Stimulated activated naive CD8-positive, alpha-beta T cell treated with anti-CD3 and anti-CD28 coated beads, Interleukin-15, amount 100 ng/mL, for 72 hours (primary cell): ENCODE measurements around the gene USP6NL.

Source experiments
- ATAC-seq: fragments of 150-1000 bp; cut with Tn5 transposase; 2 replicates; pipeline ENCODE4 v1.10.0; 2021; ENCODE audit warnings: mild to moderate bottlenecking, moderate library complexity
- DNase-seq, 2 donors: peaks; one replicate each; pipeline ENCODE4 v3.0.0; 2021 to 2022
- H3K27ac Mint-ChIP-seq, 2 donors: one replicate each; pipeline ENCODE4 v1.8.0; 2022; ENCODE audit warnings: mild to moderate bottlenecking in 2 of 2, mixed read lengths in 2 of 2, moderate library complexity in 2 of 2
- H3K27me3 Mint-ChIP-seq: one replicate; pipeline ENCODE4 v1.8.0; 2022; ENCODE audit warnings: mixed read lengths
- H3K4me1 Mint-ChIP-seq: one replicate; pipeline ENCODE4 v1.8.0; 2022; ENCODE audit warnings: mild to moderate bottlenecking, mixed read lengths
- H3K4me3 Mint-ChIP-seq, 2 donors: one replicate each; pipeline ENCODE4 v1.8.0; 2022; ENCODE audit warnings: mild to moderate bottlenecking in 2 of 2, mixed read lengths in 2 of 2, moderate library complexity in 1 of 2
- H3K9me3 Mint-ChIP-seq, 2 donors: one replicate each; pipeline ENCODE4 v1.8.0; 2022; ENCODE audit warnings: mixed read lengths in 2 of 2

Gene USP6NL

GRCh38 chr10:11605807-11606408, 5.5 kb downstream of the USP6NL start:
- peak overlapping the region; percentile 8 to 22 for H3K4me3 Mint-ChIP-seq
- no peaks in the 10 kb centered on the region for H3K27me3 Mint-ChIP-seq
- ATAC-seq: no peak
- H3K9me3 Mint-ChIP-seq: no peaks in the 10 kb centered on the region
- H3K27ac Mint-ChIP-seq: no peak overlapping the region
- peaks cover 64% of the 10 kb centered on the region for H3K4me1 Mint-ChIP-seq
- DNase-seq: no peak

DNA sequence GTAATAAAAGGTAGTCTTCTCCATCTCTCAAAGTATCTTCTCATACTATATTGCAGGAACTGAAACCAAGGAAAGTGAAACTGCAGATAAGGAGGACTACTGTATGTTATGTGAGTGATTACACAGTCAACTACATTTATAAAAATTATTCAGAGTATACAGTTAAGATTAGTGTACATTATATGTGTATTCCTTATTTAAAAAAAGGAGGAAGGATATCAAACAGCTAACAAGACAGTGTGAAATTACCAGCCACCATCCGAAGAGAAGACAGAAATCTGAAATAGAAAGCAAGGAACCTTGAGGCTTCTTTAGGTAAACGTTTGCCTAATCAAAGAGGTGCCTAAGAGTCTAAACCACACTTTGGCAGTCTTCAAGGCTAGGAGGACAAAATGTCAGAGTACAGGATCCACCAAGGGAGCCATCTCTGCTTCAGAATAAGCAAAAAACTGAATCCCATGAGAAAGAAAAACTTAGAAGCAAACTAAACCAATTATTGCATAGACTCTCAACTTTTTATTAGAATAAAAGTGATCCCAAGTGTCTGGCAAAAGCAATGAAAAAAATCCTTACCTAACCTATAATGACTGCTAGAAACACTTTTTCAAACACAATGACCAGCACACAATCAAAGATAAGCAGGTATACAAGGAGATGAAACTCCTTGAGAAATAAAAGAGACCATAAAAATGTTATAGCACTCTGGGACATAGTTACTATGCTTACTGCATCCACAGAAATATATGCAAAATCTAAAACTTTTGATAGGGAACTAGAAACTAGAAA, 6.4 kb downstream of the USP6NL start:
- Mint-ChIP-seq H3K27me3 (no peaks in the 10 kb centered on the region), H3K4me1 (peaks cover 61% of the 10 kb centered on the region), H3K9me3 (no peaks in the 10 kb centered on the region), H3K4me3 (peak overlapping the region; percentile 50 to 72), H3K27ac (peak overlapping the region in 1 of 2 donors; percentile 36)
- ATAC-seq (peak; percentile 56), DNase-seq (no peak)

GRCh38 chr10:11603741-11604140, 7.7 kb downstream of the USP6NL start:
- H3K9me3 Mint-ChIP-seq: no peaks in the 10 kb centered on the region
- H3K4me1 Mint-ChIP-seq: peaks cover 57% of the 10 kb centered on the region
- H3K27me3 Mint-ChIP-seq: no peaks in the 10 kb centered on the region
- DNase-seq (no peak), ATAC-seq (no peak)
- peak overlapping the region in 1 of 2 donors; percentile 3 for H3K4me3 Mint-ChIP-seq
- H3K27ac Mint-ChIP-seq: no peak overlapping the region

DNA sequence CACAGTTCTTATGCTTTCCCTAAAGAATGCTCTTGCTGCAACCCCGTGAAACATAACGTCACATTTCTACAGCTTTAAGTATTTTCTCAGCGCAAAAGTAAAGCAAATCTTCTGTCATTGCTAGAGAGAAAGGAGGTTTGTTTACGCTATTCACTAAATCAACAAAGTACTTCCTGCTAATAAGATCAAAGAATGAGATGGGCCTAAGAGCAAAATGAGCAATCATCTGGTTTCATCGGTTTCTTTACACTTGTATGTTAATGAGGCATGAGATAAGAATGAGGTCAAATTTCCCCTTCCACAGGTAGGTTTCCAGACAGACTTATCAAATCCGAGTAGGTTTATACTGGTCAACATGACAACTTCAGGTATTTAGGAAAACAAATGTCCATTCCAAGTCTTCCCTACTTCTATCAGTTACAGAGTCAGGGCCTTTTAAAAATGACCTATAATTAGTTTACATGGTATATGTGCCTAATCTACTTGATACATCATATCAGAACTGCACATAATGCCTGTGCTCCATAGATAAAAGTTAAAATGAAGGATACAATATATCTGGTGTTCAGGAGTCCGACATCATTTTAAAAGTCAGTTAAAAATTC, 8.4 kb downstream of the USP6NL start:
- ATAC-seq: peak; percentile 64
- Mint-ChIP-seq H3K27ac (no peak overlapping the region), H3K4me3 (peak overlapping the region in 1 of 2 donors; percentile 44), H3K9me3 (no peaks in the 10 kb centered on the region), H3K27me3 (no peaks in the 10 kb centered on the region), H3K4me1 (peaks cover 49% of the 10 kb centered on the region)
- no peak for DNase-seq

- Mint-ChIP-seq H3K27ac (peak overlapping the region in 1 of 2 donors; percentile 72), H3K9me3 (no peaks in the 10 kb centered on the region), H3K4me1 (peaks cover 47% of the 10 kb centered on the region), H3K27me3 (no peaks in the 10 kb centered on the region), H3K4me3 (peak overlapping the region in 1 of 2 donors; percentile 44)
- no peak for ATAC-seq
- DNase-seq: no peak
Observed at GRCh38 chr10:11602358-11602757, 9.1 kb downstream of the USP6NL start.

GRCh38 chr10:11601670-11602069, 9.8 kb downstream of the USP6NL start:
- DNase-seq (no peak), ATAC-seq (no peak)
- no peak overlapping the region for H3K4me3 Mint-ChIP-seq
- no peak overlapping the region for H3K27ac Mint-ChIP-seq
- no peaks in the 10 kb centered on the region for H3K27me3 Mint-ChIP-seq
- H3K4me1 Mint-ChIP-seq: peaks cover 47% of the 10 kb centered on the region
- no peaks in the 10 kb centered on the region for H3K9me3 Mint-ChIP-seq

GRCh38 chr10:11600280-11600679, 11.2 kb downstream of the USP6NL start:
- ATAC-seq: no peak
- no peak overlapping the region for H3K27ac Mint-ChIP-seq
- H3K9me3 Mint-ChIP-seq: no peaks in the 10 kb centered on the region
- DNase-seq: no peak
- no peaks in the 10 kb centered on the region for H3K27me3 Mint-ChIP-seq
- H3K4me3 Mint-ChIP-seq: no peak overlapping the region
- H3K4me1 Mint-ChIP-seq: peaks cover 39% of the 10 kb centered on the region

DNA sequence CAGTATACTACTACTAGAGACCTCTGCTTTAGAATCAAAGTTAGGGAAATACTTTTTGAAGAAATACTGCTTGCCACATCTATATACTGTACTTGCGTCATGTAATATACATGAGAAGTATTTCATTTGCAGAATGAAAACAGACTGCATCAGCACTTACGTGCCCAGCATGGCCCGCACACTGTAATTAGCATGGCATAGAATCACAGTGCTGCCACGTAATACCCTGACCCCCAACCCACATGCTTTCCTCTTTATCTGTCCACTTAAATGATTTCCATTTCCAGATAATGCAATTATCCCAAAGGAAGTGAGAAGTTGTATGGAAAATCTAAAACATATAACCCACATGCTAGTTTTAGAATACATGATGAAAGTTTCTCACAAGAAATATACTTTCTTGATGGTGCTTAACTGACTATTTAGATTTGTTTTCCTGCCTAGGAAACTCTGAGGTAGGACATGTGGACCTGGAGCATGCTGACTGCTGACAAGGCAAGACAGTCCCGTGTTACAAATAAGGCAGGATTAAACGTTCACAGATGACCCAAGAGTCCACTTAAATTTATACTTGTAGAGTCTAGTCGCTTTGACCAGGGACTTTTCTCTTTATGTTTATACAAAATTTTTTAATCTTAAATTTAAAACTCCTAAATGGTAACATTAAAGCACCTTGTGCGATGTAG, 12.6 kb downstream of the USP6NL start:
- H3K27me3 Mint-ChIP-seq: no peaks in the 10 kb centered on the region
- peaks cover 28% of the 10 kb centered on the region for H3K4me1 Mint-ChIP-seq
- no peak overlapping the region for H3K4me3 Mint-ChIP-seq
- ATAC-seq (no peak), DNase-seq (no peak)
- no peak overlapping the region for H3K27ac Mint-ChIP-seq
- H3K9me3 Mint-ChIP-seq: no peaks in the 10 kb centered on the region

- Mint-ChIP-seq H3K9me3 (no peaks in the 10 kb centered on the region), H3K4me3 (no peak overlapping the region), H3K27me3 (no peaks in the 10 kb centered on the region), H3K27ac (no peak overlapping the region), H3K4me1 (peaks cover 14% of the 10 kb centered on the region)
- ATAC-seq (no peak), DNase-seq (no peak)
Observed at GRCh38 chr10:11597470-11597869, 14.0 kb downstream of the USP6NL start.

- no peaks in the 10 kb centered on the region for H3K27me3 Mint-ChIP-seq
- ATAC-seq (no peak), DNase-seq (no peak)
- H3K4me3 Mint-ChIP-seq: no peak overlapping the region
- H3K27ac Mint-ChIP-seq: no peak overlapping the region
- peaks cover 13% of the 10 kb centered on the region for H3K4me1 Mint-ChIP-seq
- H3K9me3 Mint-ChIP-seq: no peaks in the 10 kb centered on the region
Observed at GRCh38 chr10:11595395-11595692, 16.1 kb downstream of the USP6NL start.

DNA sequence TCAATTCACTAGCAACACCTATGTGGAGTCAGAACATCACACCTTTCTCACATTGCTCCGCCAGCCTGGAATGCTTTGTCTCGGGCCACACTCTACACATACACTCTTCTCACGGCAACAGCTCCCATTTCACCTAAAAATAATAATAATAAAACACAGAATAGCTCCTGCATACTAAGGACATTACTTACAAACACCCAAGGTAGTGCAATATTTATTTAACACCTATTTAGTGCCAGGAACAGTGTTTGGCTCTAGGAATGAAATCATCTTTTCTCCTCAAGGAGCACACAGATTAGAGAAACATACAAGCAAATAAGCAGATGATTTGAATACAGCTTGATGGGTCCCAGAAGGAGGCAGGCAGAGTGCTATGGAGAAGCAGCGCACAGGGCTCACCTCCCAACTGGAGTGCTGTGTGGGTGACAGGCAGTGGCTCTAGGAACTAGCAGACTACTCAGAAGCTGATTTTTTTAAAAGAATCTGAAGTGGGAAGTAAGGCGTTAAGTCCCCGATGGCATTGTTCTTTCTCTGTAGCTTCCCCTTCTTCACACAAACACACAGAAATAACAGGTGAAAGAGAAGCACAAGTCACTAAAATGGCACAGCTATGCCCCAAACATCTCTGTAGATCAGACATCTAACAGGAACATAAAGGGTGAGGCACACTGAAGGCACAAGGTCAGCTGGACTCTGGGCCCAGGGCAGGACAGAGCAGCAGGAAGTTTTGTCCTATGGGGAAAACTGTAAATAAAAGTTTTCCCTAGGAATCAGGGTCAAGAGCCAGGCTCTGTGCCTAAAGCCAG, 16.7 kb downstream of the USP6NL start:
- no peaks in the 10 kb centered on the region for H3K9me3 Mint-ChIP-seq
- ATAC-seq: no peak
- peaks cover 8% of the 10 kb centered on the region for H3K4me1 Mint-ChIP-seq
- no peak overlapping the region for H3K4me3 Mint-ChIP-seq
- H3K27me3 Mint-ChIP-seq: no peaks in the 10 kb centered on the region
- H3K27ac Mint-ChIP-seq: no peak overlapping the region
- DNase-seq: no peak

- H3K27me3 Mint-ChIP-seq: no peaks in the 10 kb centered on the region
- no peak overlapping the region for H3K4me3 Mint-ChIP-seq
- peaks cover 5% of the 10 kb centered on the region for H3K4me1 Mint-ChIP-seq
- H3K9me3 Mint-ChIP-seq: no peaks in the 10 kb centered on the region
- ATAC-seq: no peak
- H3K27ac Mint-ChIP-seq: no peak overlapping the region
- DNase-seq: no peak
Observed at GRCh38 chr10:11593612-11594011, 17.8 kb downstream of the USP6NL start.

DNA sequence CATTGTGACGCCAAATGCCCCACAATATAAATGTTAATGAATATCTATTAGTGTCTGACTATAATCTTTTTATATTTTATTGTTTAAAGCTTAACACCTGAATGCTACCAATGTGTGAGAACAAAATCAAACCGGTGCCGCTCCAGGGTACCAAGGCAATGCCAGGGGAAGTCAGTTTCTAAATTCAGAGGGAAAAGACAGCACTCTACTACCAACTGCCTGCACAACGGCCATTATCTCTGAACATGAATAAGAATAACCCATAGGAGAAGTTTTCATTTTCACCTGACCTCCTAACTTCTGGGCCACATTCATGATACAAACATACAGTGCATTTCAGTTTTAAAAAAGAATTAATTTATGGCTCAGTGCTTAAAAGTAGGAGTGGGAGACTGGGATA, 21.7 kb downstream of the USP6NL start:
- H3K4me1 Mint-ChIP-seq: peaks cover 10% of the 10 kb centered on the region
- no peaks in the 10 kb centered on the region for H3K27me3 Mint-ChIP-seq
- DNase-seq: no peak
- no peak overlapping the region for H3K27ac Mint-ChIP-seq
- no peak for ATAC-seq
- H3K4me3 Mint-ChIP-seq: no peak overlapping the region
- no peaks in the 10 kb centered on the region for H3K9me3 Mint-ChIP-seq

GRCh38 chr10:11588873-11589574, 22.4 kb downstream of the USP6NL start:
- no peaks in the 10 kb centered on the region for H3K27me3 Mint-ChIP-seq
- ATAC-seq (no peak), DNase-seq (no peak)
- H3K4me1 Mint-ChIP-seq: peaks cover 10% of the 10 kb centered on the region
- H3K27ac Mint-ChIP-seq: no peak overlapping the region
- no peak overlapping the region for H3K4me3 Mint-ChIP-seq
- no peaks in the 10 kb centered on the region for H3K9me3 Mint-ChIP-seq

DNA sequence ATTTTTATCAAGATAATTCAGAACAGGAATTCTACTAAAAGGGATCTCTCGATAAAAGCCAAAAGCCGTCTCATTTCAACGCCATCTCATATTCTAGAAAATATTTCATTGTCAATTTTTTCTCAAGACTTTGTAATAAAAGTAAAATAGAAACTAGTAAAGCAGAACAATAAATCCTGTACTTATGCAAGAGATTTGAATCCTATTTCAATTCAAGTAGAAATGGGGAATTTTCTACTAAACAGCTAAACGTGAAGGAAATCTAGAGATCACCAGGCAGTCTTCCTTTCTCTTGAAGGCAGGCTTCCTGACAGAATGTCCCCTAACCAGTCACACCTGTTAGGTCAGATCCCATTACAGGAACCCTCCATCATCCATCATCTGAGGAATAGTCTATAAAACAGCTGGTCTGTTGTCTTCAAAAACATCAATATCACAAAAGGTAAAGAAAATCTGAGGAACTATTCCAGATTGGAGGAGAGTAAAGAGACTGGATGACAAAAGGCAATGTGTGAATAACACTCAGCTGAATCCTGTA, 23.7 kb downstream of the USP6NL start:
- no peak for DNase-seq
- ATAC-seq: no peak
- no peak overlapping the region for H3K27ac Mint-ChIP-seq
- no peaks in the 10 kb centered on the region for H3K9me3 Mint-ChIP-seq
- no peak overlapping the region for H3K4me3 Mint-ChIP-seq
- no peaks in the 10 kb centered on the region for H3K27me3 Mint-ChIP-seq
- peaks cover 10% of the 10 kb centered on the region for H3K4me1 Mint-ChIP-seq
